ENCODE measurements around the gene DCAF4. TPM values are rescaled to one million over a fixed set of nuclear protein-coding genes. Genes with fewer than 3 reads are reported as not detected.

Gene DCAF4
- total RNA-seq, 1 donor from 2014 or later, result 21.1 TPM

DNA sequence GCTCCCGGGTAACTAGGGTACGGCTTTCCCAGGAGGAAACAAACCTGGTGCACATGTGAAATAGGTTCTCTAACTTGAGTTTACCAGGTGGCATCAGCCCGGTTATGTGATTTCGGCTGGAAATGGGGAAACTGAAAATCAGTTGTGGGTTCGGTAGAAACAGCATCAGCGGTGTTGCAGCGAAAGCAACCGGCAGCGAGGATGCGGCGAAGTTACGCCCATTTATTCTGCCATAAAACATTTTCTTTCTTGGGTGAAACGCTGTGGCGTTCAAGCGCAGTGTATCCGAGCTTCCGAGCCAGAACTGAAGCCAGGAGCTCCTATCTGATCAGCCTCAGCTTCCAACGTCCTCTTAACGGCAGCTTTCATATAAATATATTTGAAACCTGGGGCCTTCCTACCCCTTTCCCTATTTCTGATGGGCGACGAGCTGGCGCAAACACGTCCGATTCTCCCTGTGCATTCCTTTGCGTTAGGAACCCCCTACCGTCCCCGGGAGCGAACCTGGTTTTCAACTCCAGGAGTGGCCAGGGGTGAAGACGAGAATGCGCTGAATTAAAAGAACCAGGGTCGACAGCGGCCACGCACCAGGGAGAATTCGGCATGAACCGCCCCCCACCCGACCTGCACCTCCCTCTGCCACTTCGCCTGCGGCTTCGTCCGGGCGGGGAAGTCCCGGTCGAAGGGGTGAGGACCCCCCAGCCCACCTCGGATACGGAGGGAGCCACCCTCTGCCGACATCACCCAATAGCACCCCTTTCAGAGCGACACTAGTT is 34.0 kb upstream of the DCAF4 start:
- peaks cover 22% of the 10 kb centered on the region for H3K4me1 ChIP-seq
- H3K27me3 ChIP-seq, result peaks cover 47% of the 10 kb centered on the region
- H3K27ac ChIP-seq, result no peak overlapping the region
- ATAC-seq (no peak), DNase-seq (no peak)
- intact Hi-C loops (cut with DNase I), result no loop called here
- H3K4me3 ChIP-seq, result peak overlapping the region; percentile 90
- H3K9me3 ChIP-seq, result no peaks in the 10 kb centered on the region
- TF ChIP-seq, protein P1, sequence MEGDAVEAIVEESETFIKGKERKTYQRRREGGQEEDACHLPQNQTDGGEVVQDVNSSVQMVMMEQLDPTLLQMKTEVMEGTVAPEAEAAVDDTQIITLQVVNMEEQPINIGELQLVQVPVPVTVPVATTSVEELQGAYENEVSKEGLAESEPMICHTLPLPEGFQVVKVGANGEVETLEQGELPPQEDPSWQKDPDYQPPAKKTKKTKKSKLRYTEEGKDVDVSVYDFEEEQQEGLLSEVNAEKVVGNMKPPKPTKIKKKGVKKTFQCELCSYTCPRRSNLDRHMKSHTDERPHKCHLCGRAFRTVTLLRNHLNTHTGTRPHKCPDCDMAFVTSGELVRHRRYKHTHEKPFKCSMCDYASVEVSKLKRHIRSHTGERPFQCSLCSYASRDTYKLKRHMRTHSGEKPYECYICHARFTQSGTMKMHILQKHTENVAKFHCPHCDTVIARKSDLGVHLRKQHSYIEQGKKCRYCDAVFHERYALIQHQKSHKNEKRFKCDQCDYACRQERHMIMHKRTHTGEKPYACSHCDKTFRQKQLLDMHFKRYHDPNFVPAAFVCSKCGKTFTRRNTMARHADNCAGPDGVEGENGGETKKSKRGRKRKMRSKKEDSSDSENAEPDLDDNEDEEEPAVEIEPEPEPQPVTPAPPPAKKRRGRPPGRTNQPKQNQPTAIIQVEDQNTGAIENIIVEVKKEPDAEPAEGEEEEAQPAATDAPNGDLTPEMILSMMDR (IDR thresholded peaks at IDR 0.05), result no peak
- no peaks in the 10 kb centered on the region for H3K36me3 ChIP-seq

DNA sequence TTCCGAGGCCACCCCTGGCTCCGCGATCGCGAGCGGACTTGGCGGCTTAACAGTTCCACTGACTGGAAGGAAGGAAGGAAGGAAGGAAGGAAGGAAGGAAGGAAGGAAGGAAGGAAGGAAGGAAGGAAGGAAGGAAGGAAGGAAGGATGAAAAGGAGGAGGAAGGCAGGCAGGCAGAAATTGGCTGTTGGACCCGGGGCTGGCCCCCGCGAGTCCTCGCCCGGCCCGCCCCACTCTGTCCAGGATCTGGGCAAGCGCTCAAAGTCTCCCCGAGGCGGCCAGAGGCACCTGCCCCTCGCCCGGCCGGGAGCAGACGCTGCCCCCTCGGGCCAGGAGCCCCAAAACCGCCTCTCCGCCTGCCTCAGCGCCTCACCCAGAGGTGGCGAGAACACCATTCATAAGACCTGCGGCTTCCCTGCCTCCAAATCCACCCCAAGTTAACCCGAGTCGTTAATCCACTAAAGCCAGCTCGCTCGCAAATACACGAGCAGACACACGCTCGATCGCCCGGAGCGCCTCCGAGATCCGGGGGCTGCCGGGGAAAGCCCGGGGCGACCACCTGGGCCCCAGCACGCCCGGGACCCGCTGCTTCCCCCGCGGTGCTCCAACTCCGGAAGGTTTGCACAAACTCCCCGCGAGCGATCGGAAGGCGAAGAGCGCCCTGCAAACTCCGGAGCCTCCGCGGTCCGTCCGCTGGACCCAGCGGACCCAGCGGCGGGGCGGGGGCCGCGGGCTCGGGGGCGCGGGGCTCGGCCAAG is 33.2 kb upstream of the DCAF4 start:
- Histone ChIP-seq H3K27ac (no peak overlapping the region), H3K4me3 (peak overlapping the region; percentile 90), H3K9me3 (no peaks in the 10 kb centered on the region), H3K4me1 (peaks cover 22% of the 10 kb centered on the region), H3K36me3 (no peaks in the 10 kb centered on the region), H3K27me3 (peaks cover 50% of the 10 kb centered on the region)
- DNase-seq (peak; percentile 67), ATAC-seq (peak; percentile 9)
- TF ChIP-seq, protein P1 (IDR thresholded peaks at IDR 0.05), result no peak
- intact Hi-C loops (cut with DNase I), result no loop called here

DNA sequence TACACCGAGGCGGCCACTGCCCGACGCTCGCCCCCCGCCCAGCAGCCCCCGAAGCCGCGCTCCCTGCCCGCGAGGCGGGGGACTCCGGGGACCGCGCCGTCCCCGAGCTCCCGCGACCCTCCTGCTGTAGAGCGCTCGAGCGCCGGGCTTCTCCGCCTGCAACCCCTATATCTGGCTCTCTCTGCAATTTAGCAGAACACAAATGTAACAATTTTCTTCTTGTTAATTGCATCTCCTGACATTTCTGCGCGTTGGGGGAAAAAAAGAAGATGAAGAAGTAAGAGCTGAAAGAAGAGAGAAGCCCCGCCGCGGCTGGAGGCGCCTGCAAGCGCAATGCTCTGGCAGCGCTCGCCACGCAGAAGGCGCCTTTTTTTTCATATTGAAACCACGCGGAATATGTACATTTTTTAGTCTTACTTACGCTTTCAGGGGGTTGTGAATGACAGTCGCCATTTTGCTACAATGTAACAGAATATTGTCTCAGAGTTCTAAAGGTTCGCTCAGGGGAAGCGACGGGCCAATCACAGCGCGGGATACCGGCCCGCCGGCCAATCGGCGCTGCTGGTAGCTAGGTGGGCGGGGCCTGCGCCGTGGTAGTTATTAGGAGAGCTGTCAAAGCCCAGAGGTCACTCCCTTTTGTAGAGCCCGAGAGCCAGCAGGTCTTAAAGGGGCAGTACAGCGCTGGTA is 32.5 kb upstream of the DCAF4 start, which contains the start of gene DPF3:
Gene DPF3, minus strand, starts transcription at position 466 of the 687 bp plus-strand sequence. Its CDS starts 13 bp downstream, at position 453.
- DNase-seq (peak; percentile 98), ATAC-seq (peak; percentile 100)
- no peaks in the 10 kb centered on the region for H3K36me3 ChIP-seq
- no peak within 1 kb of the TSS for H3K27ac ChIP-seq
- peak within 1 kb of the TSS; percentile 90 for H3K4me3 ChIP-seq
- intact Hi-C loops (cut with DNase I), result no loop called here
- no peaks in the 10 kb centered on the region for H3K9me3 ChIP-seq
- H3K27me3 ChIP-seq, result peaks cover 50% of the 10 kb centered on the region
- peaks cover 22% of the 10 kb centered on the region for H3K4me1 ChIP-seq
- TF ChIP-seq, protein P1 (IDR thresholded peaks at IDR 0.05), result no peak

DNA sequence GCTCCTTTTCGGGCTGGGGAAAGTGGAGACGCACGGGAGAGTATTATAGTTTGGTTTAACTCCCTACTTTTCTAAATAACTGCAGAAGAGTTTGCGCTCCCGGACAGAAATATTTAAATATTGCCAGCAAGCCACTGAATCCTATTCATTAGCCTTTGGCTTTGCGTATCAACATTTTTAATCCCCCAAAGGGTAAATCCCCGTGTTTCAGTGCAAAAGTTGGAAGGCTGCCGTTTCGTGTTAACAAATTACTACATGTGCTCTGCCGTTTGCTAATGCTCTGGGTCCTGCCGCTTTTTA is 32.0 kb upstream of the DCAF4 start:
- intact Hi-C loops (cut with DNase I), result no loop called here
- TF ChIP-seq, protein P1 (IDR thresholded peaks at IDR 0.05), result no peak
- no peak for ATAC-seq

DNA sequence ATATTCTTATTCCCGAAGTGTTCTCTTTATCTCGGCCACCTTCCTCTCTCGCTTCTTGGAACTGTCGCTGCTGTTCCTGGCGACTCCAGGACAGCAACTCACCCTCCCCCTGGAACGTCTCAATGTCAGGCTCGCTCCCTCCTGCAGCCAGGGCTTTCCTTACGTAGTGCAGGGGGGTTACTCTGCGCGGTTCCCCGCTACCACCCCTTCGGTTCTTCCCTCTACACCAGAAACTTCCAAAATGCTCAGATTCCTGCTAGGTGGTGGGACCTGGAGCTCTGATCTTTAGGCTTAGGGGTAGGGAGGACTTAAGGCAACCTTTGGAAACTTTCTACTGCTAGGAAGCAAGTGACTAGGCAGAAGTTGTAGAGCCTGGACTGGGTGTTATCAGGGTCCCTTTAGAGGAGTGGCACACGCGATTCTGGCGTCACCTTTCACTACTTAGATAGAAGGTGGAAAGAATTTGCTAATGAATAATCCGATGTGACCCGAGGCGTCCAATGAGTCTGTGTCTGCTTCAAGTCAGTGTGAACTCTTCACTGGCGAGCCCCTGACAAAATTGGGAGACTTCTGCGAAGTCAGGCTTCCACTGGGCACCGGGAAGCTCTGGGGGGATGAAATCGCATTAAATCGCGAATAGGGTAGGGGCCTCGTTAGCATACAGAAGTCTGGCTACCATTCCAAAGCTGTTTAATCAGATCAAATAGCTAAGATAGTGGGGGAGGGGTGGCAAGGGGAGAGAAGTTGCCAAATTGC is 31.5 kb upstream of the DCAF4 start:
- Histone ChIP-seq H3K27ac (no peak overlapping the region), H3K4me1 (peaks cover 22% of the 10 kb centered on the region), H3K27me3 (peaks cover 48% of the 10 kb centered on the region), H3K9me3 (no peaks in the 10 kb centered on the region), H3K36me3 (no peaks in the 10 kb centered on the region), H3K4me3 (peak overlapping the region; percentile 90)
- intact Hi-C loops (cut with DNase I), result no loop called here
- DNase-seq (no peak), ATAC-seq (peak; percentile 17)
- TF ChIP-seq, protein P1 (IDR thresholded peaks at IDR 0.05), result no peak

More for the DNA sequence above, 32.0 kb upstream of the DCAF4 start:
- Histone ChIP-seq H3K4me1 (peaks cover 22% of the 10 kb centered on the region), H3K27me3 (peaks cover 50% of the 10 kb centered on the region), H3K36me3 (no peaks in the 10 kb centered on the region), H3K9me3 (no peaks in the 10 kb centered on the region), H3K4me3 (peak overlapping the region; percentile 90), H3K27ac (no peak overlapping the region)
- DNase-seq, result no peak
